RKO (cell line): Measurements from ENCODE around the gene PADI4.

Experiments
- DNase-seq: peaks from one replicate; pipeline ENCODE4 v3.0.0-alpha.2; 2016; ENCODE audit warnings: low spot score

PADI4 gene

GRCh38 chr1:17307946-17308345, at the start of gene PADI4:
PADI4 (plus strand) TSS chr1:17308197; CDS start chr1:17308223, 26 bp downstream.
- no peak for DNase-seq

DNA sequence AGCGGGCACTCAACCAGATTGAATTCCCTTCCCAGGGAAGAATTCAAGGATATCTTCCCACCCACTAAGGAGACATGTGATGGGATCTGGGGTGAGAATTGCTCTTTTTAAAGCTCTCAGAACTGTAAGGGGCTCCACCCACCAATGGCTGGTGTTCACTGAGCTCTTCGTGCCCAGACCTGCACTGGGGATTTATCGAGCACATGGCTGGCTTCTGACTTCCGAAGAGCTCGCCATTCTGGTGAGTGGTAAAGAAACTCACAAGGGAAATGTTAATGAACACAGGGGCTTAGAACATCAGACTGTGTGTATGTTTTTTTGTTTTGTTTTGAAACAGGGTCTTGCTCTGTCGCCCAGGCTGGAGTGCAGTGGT, 49.3 kb upstream of the PADI4 start:
- DNase-seq = no peak

DNA sequence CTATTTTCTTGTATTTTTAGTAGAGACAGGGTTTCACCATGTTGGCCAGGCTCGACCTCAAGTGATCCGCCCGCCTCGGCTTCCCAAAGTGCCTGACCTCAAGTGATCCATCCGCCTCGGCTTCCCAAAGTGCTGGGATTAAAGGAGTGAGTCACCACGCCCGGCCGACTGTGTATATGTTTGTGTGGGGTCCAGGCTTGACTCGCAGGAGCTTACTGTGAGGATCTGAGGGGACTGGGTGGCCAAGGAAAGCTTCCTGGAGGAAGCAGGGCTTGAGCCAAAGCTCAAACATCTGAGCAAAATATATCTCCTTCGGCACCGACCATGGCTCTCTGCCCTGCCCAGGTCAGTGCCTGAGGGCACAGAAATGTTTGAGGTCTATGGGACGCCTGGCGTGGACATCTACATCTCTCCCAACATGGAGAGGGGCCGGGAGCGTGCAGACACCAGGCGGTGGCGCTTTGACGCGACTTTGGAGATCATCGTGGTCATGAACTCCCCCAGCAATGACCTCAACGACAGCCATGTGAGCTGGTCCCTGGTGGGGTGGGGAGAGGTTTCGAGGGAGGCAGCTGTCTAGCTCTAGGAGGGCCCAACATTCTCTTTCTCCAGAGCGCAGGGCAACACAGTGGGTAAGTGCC, 48.6 kb upstream of the PADI4 start:
- no peak for DNase-seq

DNA sequence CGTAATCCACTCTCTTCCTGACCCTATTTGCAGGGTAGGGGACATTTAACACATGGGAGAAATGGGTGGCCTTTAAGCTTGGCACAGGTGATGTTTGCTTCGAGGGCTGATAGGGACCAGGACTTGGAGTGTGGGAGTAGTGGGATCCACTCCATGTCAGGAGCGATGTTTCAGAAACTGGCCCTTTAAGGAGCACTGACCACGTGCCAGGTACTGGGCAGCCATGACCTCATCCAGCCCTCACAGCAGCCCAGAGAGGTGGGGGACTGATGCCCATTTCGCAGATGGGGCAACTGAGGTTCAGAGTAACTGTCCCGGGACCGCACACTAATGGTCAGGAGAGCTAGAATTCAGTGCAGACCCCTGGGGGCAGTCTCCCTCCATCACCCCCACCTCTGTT, 47.7 kb upstream of the PADI4 start:
- DNase-seq = no peak

DNA sequence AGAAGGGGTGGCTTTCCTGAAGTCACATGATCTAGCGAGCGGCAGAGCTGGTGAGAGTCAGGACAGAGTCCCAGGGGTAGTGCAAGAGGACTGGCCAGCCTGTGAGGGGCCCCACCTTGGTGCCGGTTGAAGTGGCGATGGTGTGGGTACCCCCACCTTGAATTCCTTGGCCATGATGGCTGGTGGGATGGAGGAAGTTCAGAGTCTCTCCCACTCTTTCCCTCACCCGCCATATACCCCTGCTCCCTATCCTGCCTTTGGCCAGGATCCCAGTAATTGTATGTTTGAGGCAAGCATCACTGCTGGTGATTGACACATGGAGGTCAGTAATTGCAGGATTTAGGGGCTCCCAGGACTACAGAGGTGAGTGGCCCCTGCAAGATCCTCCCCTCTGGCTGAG, 47.3 kb upstream of the PADI4 start:
- DNase-seq = no peak

- DNase-seq = no peak
Observed at GRCh38 chr1:17263936-17264335, 44.1 kb upstream of the PADI4 start.

GRCh38 chr1:17264470-17264869, 43.5 kb upstream of the PADI4 start:
- DNase-seq = no peak

GRCh38 chr1:17265162-17265561, 42.8 kb upstream of the PADI4 start:
- DNase-seq = no peak

GRCh38 chr1:17265950-17266349, 42.0 kb upstream of the PADI4 start:
- no peak for DNase-seq

GRCh38 chr1:17270891-17271765, 36.9 kb upstream of the PADI4 start:
- no peak for DNase-seq

DNA sequence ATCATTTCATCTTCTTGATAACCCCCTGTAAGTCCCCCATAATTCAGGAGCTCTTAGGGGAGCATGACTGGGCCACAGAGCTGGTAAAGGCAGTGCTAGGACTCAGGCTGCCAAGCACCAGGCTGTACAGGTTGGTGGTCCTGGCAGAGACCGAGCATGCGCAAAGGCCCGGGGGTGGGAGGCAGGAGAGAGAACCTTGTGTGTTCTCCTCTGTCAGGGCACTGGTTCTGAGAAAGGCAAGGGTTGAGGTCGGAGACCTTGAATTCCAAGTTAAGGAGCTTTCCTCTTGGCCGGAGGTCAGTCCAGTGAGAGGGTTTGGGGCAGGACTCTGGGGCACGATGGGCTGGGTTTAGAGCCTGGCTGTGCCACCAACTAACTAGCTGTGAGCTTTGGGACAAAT, 35.9 kb upstream of the PADI4 start:
- DNase-seq = no peak

DNA sequence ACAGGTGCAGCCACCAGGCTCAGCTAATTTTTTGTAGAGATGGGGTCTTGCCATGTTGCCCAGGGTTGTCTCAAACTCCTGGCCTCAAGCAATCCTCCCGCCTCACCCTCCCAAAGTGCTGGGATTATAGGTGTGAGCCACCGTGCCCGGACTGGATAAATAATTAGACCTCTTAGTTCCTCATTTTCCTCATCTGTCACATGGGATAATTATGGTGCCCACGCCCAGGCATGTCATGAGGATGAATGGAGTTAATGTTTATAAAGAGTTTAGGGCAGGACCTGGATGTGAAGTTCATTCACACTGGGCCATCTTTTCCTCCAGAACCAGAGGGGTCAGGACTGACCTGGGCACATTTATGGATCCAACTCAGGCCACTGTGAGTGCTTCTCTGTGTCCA, 35.4 kb upstream of the PADI4 start:
- no peak for DNase-seq

DNA sequence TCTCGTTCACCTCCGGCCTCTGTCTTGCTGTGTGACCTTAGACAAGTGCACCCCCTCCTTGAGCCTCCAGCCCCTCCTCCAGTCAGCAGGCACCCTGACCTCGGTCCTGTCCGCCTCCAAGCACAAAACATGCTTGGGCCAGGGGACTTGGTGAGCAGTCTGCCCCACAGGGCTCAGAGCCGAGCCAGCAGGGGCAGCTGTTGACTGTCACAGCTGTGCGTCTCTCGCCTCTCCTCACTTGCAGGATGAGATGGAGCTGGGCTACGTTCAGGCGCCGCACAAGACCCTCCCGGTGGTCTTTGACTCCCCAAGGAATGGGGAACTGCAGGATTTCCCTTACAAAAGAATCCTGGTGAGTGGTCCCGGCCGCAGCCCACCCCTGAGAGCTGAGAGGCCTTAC, 34.9 kb upstream of the PADI4 start:
- no peak for DNase-seq

- DNase-seq = peak; percentile 18
Observed at GRCh38 chr1:17274186-17275170, 33.5 kb upstream of the PADI4 start.

GRCh38 chr1:17276568-17276967, 31.4 kb upstream of the PADI4 start:
- DNase-seq = no peak

DNA sequence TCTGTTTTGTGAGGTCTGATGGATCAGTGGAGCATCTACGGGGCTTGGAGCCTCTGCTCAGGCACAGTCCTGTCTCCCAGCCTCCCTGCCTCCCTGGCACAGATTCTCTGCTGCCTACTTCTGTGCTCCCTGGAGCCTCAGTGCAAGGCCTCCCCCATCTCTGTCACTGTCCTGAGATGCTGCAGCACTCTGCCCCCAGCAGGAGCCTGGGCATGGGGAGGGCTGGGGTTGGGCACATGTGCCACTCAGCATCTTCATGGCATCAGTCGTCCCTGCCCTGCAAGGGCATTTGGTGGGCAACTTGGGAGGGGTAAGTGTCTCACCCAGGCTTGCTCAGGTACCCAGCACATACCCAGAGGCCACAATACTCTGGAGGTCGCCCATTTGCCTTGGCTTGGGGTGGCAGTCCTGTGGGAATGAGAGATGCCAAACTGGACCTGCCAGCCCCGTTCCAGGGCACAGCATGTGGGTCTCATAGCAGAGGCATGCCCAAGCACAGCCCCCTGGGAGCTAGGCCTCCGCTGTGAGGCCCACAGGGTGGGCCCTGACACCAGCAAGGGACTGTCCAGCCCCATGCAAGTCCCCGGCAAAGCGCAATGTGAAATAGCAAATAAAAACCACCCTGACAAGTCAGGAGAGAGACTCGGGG, 30.4 kb upstream of the PADI4 start:
- no peak for DNase-seq

- no peak for DNase-seq
Observed at GRCh38 chr1:17278996-17279830, 28.8 kb upstream of the PADI4 start.

GRCh38 chr1:17280436-17280835, 27.6 kb upstream of the PADI4 start:
- DNase-seq = no peak

DNA sequence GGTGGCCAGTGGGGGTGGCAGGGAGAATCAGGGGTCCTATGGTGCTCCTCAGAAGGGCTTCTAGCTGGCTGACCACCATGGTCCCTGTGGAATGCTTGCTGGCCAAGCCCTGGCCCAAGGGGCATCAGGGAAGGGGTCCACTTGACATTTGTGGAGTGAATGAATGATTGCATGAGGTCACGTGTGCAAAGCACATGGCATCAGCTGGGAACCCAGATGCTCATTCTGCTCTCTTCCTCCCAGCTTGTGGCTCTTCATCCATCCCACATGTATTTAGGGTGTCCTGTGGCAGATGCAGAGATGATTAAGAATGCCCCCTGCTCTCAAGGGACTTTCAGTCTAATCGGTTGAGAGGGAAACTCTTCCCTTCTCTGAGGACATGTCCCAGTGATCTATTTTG, 27.1 kb upstream of the PADI4 start:
- DNase-seq = no peak

GRCh38 chr1:17281775-17282181, 26.2 kb upstream of the PADI4 start:
- no peak for DNase-seq

DNA sequence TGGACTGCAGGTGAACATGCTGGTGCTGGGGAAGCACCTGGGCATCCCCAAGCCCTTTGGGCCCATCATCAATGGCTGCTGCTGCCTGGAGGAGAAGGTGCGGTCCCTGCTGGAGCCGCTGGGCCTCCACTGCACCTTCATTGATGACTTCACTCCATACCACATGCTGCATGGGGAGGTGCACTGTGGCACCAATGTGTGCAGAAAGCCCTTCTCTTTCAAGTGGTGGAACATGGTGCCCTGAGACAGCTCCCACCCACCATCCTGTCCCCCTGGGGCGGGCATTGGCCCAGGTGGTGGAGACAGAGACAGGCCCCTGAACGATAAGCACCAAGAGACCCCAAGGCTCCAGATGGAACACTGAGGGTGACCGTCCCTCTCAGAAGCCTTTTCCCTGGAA, 25.2 kb upstream of the PADI4 start:
- no peak for DNase-seq
